ENCODE results near the gene PPM1M.
A peak's percentile ranks its signal among the peaks of the same experiment; 100 is the strongest.
"Not testable (repeated sequence)": the region's sequence is repeated elsewhere in the genome, so short reads cannot be mapped to it uniquely, and the experiment has no call there.

Gene PPM1M

DNA sequence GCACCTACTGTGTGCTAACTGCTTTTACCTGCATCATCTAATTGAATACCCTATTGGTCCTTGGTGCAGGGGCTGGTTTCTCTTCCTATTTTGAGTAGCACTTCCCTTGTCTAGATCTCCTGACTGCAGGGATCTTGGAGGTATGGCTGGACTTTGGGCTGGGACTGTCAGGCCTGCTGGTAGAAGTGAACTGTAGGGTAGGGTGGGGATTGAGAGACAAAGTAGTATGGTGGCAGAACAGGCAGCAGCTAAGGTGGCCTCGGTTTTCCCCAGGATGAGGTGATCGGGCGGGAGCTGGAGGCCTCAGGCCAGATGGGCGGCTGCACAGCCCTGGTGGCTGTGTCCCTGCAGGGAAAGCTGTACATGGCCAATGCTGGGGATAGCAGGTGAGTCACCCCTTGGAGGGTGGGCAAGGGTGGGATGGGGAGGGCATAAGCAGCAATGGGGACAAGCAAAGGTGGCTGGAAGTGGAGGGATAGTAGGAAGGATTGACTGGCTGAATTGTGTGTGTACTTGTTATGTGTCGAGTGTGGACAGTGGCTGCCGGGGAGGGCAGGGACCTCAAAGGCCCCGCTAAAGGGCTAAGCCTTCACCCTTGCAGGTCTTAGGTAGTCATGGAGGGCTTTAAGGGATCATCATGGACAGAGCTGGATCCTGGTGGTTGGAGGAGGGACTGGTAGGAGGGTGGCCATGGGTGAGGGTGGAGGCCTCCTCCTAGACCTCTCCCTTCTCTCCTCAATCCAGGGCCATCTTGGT, 2.0 kb downstream of the PPM1M start:
- DNase-seq, result no peak

DNA sequence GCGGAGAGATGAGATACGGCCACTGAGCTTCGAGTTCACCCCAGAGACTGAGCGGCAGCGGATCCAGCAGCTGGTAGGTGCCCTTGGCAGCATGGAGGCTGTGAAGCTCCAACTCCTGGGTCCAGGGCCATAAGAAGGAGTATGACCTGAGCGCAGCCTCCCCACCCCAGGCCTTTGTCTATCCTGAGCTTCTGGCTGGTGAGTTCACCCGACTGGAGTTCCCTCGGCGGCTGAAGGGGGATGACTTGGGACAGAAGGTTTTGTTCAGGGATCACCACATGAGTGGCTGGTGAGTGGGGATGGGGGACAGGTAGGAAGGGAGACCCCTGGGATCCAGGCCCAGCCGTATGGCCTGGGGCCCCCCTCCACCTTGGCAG, 2.6 kb downstream of the PPM1M start:
- no peak for DNase-seq

DNA sequence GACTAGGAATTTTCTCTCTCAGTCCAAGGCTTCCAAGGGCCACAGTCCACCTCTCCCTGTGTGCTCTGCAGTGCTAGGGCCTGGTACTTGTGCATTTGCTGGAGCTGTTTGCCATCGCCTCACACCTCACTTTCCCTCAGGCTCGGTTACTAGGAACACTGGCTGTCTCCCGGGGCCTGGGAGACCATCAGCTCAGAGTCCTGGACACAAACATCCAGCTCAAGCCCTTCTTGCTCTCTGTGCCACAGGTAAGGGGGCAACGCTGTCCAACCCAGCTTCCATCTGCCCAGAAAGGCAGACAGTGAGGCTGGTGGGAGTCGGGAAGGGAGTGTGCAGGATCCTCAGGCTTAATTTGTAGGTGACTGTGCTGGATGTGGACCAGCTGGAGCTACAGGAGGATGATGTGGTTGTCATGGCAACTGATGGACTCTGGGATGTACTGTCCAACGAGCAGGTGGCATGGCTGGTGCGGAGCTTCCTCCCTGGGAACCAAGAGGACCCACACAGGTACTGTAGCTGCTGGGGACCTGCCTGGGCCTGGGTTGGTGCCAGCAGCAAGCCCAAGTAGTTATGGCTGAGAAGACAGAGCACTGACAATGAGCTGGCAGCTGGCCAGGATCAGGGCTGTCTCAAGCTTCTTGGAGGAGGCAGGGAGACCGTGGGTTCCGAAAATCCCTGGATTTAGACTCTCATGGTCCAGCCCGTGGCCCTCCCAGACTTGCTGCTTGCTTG, 3.4 kb downstream of the PPM1M start:
- DNase-seq, result no peak

DNA sequence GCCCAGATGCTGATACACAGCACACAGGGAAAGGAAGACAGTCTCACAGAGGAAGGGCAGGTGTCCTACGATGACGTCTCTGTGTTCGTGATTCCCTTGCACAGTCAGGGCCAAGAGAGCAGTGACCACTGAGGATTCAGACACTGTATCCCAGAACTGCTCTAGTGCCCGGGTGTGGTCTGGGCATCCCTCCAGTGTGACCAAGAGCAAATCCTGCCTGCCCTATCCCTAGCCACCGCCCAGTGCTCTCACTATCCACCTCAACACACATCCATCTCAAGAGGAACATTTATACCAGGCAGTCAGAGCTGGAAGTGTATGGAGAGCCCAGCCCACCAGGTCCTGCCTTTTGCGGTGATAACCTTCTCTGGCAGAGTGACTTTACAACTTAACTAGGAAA, 4.1 kb downstream of the PPM1M start:
- DNase-seq, result no peak

DNA sequence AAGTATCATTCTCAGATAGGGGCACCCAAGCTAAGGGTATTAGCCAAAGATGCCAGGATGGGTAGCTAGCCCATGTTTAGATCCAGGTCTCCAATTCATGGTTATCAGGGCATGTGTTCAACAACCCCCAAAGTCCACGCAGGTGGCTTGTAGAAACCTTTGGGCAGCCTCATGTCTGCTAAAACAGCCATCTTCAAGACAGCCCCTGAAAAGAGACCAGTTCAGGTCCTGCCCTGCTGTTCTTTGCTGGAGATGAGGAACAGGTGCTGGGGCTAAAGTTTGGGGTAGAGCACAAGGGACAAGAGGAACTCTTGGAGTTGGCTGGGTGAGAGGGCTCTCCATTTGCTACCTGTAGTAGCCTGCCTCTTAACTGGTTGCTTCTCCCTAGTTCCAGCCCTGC, 4.6 kb downstream of the PPM1M start:
- no peak for DNase-seq

DNA sequence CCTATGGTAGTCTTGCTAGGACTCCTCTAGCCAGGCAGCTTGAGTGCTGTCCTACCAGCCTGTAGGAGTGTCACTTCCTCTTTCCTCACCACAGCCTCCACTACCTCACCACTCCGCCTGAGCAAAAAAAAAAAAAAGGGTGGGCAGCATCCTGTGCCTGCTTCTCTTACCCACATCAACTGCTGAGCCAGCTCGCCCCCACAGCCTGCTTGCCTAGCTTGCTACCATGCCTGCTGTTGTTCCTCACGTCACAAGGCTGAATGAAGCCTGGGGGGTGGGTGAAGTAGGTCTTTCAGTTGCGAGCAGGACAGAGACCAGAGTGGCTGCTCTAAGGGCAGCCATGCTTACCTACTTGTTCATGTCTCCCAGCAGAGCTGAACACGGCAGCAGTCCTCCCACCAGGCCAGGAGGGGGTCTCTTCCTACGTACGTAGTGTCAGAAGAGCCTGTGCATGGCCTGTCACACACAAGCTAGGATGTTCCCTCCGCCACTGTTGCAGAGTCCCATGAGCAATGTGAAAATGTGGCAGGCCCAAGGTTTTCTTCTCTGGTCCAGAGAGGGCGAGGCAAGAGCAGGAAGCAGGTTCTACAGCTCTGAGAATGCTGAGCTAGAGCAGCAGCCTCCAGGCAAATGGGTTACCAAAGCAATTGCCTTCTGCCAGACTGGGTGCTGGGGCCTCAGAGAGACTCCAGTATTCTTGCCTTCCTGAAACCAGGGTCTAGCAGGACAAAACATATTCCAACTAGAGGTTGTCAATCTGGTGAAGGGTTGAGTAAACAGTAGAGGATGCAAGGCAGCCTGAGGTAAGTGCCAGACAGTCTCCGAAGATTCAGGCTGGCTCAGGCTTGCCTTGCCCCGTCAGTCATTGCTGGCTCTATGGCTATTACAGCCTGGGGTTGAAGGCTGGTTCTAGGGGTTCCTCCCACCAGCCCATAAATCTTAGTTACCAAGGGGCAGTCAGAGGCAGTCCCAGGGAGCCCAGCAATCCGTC, 8.1 kb downstream of the PPM1M start:
- DNase-seq, result peak; percentile 80

DNA sequence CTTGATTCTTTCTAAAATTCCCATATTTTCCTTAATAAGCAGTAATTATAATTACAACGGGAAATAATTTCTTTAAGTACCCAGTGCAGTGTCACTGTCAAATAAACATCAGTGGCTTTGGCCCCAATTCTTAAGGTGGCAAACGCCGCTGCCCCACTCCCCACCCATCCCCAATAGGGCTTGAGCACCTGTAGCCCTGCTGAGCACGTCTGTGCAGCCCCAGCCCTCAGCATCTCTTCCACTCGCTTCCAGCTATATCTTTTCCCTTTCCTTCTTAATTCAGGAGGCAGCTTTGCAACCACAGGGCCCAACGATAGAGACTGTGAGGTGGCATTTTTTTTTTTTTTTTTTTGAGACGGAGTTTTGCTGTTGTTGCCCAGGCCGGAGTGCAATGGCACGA, 9.0 kb downstream of the PPM1M start:
- DNase-seq, result no peak

DNA sequence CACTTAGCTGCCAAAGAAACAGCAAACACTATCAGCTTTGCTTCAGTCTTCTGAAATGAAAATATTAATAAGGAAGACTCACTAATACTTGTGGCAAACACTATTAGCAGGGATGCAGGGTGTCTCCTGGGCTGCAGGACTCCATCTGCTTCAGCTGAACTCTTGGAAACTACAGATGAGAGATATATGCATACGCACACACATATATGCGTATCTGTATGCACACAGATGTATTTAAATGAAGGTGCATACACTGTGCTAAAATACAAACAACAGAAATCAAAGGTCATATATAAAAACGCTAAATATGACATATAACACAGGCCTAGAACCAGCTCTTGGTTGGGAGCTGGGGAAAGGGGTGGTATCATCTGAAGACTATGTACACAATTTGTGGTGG, 10.6 kb downstream of the PPM1M start:
- no peak for DNase-seq

DNA sequence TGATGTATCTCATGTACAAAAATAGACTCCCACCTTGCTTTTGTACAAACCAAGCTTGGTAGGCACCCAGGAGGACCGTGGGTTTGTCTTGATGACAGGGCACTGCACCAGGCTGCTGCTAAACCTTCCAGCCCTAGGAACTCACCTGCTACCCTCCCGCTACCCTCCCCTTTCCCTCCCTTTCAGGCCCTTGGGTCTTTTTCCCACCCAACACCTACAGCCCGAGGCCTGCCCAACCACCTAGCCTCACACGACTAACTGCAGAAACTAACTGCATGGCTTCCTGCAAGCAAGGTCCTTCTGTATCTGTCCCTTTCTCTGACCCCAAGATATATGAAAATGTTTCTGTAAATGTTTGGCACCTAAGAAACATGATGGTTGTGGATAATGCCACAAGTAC, 11.1 kb downstream of the PPM1M start:
- no peak for DNase-seq

DNA sequence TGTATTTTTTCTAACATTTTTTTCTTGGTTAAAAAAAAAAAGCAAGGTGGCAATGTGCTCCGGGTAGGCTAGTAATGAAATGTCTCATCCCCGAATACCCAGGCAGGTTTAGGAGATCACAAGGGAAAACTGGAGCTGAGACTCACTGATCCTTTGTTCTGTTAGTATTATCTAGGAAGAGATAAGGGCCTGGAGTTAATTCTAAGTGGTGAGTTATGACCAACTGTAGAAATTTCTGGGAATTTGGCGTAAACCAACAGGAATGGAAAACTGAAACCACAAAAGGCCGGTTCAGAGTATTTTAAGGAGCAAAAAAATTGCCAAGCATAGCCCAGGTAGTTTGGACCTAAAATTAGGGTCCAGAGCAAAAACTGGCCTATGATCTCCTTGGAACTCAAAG, 12.4 kb downstream of the PPM1M start:
- DNase-seq, result no peak

DNA sequence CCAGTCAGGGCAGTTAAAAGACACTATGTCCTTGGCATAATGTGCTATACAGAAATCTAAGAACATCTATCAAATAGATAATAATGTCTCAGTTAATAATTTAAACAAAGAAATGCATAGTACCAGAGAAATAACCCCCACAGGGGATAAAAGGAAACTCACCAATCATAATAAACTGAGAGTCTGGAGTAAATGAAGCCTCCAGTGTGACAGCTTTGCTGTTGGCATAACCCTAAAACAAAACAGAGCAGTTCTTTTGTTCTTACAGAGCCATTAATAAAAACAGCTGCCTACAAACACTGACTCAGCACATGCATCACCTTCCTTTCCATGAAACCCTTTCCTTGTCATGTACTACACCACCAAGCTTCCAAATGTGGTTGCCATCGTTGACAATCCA, 13.5 kb downstream of the PPM1M start:
- DNase-seq, result no peak

DNA sequence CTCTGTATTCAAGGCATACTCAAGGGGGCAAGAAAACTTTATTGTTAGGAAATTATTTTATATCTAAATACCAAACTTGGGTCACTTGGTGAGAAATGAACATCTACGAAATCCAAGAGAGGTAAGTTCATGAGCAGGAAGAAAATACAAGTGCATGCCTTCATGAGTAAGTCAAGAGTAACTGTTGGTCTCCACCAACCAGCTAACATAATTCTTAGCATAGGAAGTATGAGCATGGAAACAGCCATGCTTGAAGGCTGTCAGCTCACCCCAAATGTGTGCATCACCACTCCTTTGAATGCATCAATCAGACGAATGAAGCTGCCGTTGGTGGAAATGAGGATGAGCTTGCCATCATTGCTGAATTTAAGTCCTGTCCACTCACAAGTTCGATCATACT, 13.9 kb downstream of the PPM1M start:
- no peak for DNase-seq

DNA sequence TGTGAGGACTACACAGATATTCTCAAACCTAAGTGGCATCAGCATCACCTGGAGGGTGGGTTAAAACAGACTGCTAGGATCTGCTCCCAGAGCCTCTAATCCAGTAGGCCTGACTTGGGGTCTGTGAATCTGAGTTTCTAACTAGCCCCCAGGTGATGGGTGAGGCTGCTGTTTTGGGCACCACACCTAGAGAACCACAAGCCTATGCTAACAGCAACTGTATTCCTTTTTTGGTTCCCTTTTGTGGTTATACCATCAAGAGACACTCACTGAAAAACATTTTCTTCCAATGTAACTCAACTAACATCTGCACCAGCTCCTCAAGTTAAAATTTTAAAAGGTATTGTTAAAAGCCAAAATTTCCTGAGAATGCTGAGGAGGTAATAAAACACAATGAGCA, 16.9 kb downstream of the PPM1M start:
- no peak for DNase-seq

DNA sequence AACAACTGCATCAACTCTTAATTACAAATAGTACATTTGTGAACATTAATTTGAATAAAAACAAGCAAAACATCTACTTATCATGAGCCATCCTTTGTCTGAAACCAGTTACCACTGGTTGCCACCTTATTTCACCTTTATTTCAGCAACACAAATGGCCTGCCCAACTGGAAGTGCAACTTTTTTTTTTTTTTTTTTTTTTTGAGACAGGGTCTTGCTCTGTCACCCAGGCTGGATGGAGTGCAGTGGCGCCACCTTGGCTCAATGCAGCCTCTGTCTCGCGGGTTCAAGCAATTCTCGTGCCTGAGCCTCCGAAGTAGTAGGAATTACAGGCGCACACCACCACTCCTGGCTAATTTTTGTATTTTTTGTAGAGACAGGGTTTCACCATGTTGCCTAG, 19.8 kb downstream of the PPM1M start:
- DNase-seq, result no peak

DNA sequence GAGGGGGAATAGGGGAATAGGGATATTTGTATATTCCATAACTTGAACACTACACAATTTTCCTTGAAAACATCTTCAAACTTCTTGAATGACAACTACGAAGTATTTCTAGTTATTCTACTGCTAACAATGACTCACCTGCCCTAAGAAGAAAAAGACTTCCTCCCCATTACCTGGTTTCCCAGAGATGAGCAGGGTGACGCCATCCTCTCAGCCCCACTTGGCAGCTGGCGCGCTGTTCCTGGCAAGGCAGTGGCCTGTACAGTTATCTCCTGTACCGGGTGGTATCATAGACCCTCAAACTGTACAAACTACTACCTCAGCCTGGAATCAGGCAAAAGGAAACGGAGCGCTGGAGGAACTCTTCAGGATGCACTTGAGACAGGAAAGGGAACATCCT, 22.5 kb downstream of the PPM1M start:
- no peak for DNase-seq

DNA sequence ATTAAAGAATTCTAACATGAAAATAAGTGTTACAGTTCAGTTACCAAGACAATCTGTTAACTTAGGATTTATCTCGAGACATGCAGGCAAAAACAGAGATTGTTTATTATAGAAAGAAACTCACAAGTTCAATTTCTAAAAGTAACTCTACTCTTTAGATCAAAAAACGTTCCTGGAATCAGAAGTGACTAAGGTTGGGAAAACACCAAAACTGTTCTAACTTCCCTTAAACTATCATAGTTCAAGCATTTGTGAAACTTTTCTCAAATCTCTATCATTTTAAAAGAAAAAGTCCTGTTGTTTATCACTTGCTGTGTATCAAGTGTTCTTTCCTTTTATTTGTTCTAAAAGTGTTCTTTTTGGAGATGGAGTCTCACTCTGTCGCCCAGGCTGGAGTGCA, 24.2 kb downstream of the PPM1M start:
- no peak for DNase-seq

DNA sequence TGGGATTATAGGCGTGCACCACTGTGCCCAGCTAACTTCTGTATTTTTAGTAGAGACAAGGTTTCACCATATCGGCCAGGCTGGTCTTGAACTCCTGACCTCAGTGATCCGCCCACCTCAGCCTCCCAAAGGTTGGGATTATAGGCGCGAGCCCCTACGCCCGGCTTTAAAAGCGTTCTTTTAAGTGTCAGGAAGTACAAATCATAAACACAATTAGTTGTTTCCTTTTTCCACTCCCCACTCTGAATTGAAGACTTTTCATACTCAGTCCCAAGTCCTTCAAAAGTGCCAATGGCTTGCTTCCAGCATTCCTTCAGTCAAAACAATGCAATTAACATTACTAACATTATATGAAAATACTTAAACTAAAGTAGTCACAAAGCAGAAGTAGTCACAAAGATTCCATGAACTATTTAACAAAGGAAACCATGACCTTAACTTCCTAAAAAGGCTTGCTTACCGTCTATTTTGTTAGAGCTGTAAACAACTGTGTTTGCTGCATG, 24.7 kb downstream of the PPM1M start:
- no peak for DNase-seq

DNA sequence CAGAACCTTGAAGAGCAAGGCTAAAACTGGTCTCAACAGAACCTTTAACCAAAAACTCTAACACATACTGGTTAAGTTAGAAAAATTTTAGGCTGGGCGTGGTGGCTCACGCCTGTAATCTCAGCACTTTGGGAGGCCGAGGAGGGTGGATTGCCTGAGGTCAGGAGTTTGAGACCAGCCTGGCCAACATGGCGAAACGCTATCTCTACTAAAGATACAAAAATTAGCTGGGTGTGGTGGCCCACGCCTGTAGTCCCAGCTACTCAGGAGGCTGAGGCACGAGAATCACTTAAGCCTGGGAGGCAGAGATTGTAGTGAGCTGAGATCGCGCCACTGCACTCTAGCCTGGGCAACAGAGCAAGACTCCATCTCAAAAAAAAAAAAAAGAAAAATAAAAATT, 26.6 kb downstream of the PPM1M start:
- not testable (repeated sequence) for DNase-seq

DNA sequence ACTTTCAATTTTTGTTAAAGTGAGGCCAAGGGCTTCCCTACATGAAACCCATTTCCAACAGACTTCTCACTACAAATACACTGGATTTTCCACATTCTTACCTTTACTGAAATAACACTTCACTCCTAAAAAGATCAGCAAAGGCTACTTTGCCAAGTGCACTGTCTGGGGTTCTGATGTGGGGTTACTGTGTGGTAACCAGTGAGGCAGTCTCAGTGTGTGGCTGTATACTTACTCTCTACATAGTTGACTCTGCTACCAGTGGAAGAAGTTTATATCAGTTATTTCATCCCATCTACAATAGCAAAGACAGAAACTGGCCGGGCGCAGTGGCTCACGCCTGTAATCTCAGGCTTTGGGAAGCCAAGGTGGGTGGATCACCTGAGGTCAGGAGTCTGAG, 27.3 kb downstream of the PPM1M start:
- no peak for DNase-seq

DNA sequence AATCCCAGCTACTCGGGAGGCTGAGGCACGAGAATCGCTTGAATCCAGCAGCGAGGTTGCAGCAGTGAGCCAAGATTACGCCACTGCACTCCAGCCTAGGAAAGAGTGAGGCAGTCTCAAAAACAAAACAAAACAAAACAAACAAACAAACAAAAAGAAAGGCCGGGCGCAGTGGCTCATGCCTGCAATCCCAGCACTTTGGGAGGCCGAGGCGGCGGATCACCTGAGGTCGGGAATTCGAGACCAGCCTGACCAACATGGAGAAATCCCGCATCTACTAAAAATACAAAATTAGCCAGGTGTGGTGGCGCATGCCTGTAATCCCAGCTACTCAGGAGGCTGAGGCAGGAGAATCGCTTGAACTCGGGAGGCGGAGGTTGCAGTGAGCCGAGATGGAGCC, 29.2 kb downstream of the PPM1M start:
- not testable (repeated sequence) for DNase-seq

DNA sequence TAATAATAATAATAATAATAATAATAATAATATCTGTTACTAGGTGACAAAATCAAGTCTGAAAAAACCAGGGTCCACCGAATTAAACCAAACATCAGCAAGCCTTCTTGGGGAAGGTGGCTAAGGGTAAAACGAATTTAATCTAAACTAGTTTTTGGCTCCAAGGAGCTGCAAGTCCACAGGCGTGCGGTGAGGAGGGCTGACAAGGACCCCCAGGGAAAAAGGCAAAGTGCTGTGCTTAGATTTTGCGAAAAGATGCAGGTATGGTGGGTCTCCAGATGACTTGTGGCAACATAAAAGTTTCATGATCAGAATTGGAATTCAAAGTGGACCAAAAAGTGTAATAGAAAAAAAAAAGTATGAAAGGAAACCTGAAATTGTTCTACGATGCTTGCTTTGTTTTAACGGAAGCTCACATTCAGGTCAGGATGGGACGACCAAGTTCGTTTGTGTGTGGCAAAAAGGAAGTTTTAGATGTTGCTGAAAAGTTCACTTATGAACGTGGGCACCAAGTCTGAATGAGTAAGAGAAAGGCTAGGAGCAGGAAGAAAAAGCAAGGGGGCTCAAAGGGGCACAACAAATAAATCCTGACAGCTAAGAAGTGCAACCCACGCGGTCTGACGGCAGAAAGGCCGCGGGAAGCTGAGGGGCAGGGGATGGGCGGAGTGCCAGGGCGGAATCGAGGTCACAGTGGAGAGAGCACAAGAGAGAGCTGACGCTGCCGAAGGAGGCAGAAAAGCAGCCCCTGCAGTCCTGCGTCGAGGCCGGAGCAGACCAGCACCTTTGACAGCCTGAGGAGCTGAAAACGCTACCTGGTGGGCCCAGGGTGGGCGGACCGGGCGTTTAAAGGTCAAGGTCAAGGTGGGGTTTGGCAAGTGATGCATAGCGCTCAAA, 31.8 kb downstream of the PPM1M start:
- peak; percentile 48 for DNase-seq

DNA sequence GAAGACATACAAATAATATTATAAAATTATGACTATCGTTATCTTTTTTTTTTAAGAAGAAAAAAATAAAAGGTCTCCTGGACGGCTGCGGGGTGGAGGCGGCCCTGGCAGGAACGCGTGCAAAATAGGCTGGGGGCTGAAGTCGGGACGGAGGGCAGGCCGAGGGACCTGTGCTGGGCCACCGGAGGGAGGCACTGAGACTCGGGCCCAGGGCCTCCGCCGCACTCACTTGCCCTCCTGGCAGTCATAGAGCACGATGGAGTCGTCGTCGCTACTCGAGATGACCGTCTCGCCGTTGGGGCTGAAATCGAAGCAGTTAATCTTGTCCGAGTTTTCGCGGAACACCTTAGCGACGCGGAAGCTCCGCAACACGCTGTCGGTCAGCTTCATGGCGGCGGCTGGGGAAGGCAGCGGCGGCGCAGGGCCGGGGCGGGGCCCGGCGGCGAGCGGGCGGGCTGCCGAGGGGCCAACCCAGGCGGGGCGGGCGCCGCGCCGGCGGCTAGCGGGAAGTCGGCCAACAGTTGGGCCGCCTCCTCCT, 32.5 kb downstream of the PPM1M start:
- DNase-seq, result peak; percentile 53
